Measurements from ENCODE around the gene SPTBN4. TPM values are rescaled to one million over a fixed set of nuclear protein-coding genes. Genes with fewer than 3 reads are reported as not detected.

The SPTBN4 gene
- total and polyA plus RNA-seq, 2 of the 4 experiments (the other 2 are of a cell fraction) = 0.72 to 0.91 TPM

- H2BK15ac ChIP-seq (ENCODE audit: low read depth, low read length) = no peak overlapping the region
- peaks cover 2% of the 10 kb centered on the region; the same call in 1 of the 2 replicates for H3K27me3 ChIP-seq (ENCODE audit: control insufficient read depth, insufficient read depth, low read length)
- H2AFZ ChIP-seq (replicated peaks; ENCODE audit: low read length, poor library complexity) = no peak overlapping the region
- POLR2A ChIA-PET (ENCODE audit: unreplicated experiment) = interaction anchor here (0.7 kb wide), 1 partner anchor 21 kb away, joined by 8 read pairs; no protein-coding TSS in a partner anchor
- H3K27ac ChIP-seq (ENCODE audit: insufficient read depth, low read length) = no peak overlapping the region
- in situ Hi-C loops (cut with MboI; ENCODE audit: low sequenced_read_pairs) = no loop called here
- no peak overlapping the region for H3K18ac ChIP-seq (ENCODE audit: low read depth, low read length)
- CTCF ChIA-PET = no interaction called here
- no peak for DNase-seq
- H3K4me1 ChIP-seq (ENCODE audit: control insufficient read depth, insufficient read depth, low read length) = no peaks in the 10 kb centered on the region
- H4K5ac ChIP-seq (ENCODE audit: low read depth, low read length) = no peak overlapping the region
- no peak overlapping the region for H3K4me3 ChIP-seq (ENCODE audit: insufficient read depth, low read depth, low read length)
- no peak for TF ChIP-seq NFE2L2 (IDR thresholded peaks at IDR 0.05; ENCODE audit: low read depth, low read length)
- TF ChIP-seq CHD1 (IDR thresholded peaks at IDR 0.05; ENCODE audit: low read depth, low read length) = no peak
- TF ChIP-seq CTCF (conservative IDR thresholded peaks at IDR 0.05; ENCODE audit: low read depth, low read length) = no peak
- TF ChIP-seq, protein P1, sequence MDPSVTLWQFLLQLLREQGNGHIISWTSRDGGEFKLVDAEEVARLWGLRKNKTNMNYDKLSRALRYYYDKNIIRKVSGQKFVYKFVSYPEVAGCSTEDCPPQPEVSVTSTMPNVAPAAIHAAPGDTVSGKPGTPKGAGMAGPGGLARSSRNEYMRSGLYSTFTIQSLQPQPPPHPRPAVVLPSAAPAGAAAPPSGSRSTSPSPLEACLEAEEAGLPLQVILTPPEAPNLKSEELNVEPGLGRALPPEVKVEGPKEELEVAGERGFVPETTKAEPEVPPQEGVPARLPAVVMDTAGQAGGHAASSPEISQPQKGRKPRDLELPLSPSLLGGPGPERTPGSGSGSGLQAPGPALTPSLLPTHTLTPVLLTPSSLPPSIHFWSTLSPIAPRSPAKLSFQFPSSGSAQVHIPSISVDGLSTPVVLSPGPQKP (IDR thresholded peaks at IDR 0.05; ENCODE audit: borderline replicate concordance, low read depth, low read length) = no peak
- TF ChIP-seq MAFK (IDR thresholded peaks at IDR 0.05; ENCODE audit: low read depth, low read length) = no peak
- TF ChIP-seq RFX5 (IDR thresholded peaks at IDR 0.05; ENCODE audit: low read depth, low read length) = no peak
- TF ChIP-seq POLR2A (IDR thresholded peaks at IDR 0.05; ENCODE audit: low read depth, low read length) = no peak
- TF ChIP-seq CEBPB (IDR thresholded peaks at IDR 0.05; ENCODE audit: low read depth, low read length) = no peak
- TF ChIP-seq, protein P2, sequence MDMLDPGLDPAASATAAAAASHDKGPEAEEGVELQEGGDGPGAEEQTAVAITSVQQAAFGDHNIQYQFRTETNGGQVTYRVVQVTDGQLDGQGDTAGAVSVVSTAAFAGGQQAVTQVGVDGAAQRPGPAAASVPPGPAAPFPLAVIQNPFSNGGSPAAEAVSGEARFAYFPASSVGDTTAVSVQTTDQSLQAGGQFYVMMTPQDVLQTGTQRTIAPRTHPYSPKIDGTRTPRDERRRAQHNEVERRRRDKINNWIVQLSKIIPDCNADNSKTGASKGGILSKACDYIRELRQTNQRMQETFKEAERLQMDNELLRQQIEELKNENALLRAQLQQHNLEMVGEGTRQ (IDR thresholded peaks at IDR 0.05; ENCODE audit: low read depth, low read length) = no peak
- no peak for TF ChIP-seq FOS (IDR thresholded peaks at IDR 0.05; ENCODE audit: low read depth, low read length)
- no peak for TF ChIP-seq RAD21 (IDR thresholded peaks at IDR 0.05; ENCODE audit: low read length)
- TF ChIP-seq MAZ (IDR thresholded peaks at IDR 0.05; ENCODE audit: borderline replicate concordance, low read depth, low read length) = no peak
- no peak for TF ChIP-seq RCOR1 (IDR thresholded peaks at IDR 0.05; ENCODE audit: insufficient replicate concordance, low read length)
- no peak for TF ChIP-seq SMC3 (IDR thresholded peaks at IDR 0.05; ENCODE audit: low read depth, low read length)
- no peak for TF ChIP-seq BHLHE40 (IDR thresholded peaks at IDR 0.05; ENCODE audit: low read depth, low read length)
- intact Hi-C loops (cut with micrococcal nuclease) = no loop called here
- no TSS peak for BruUV-seq (replicated peaks)
- no CpG with 5 or more reads among the region's 13 CpGs for WGBS, 2 experiments (ENCODE audit: extremely low coverage in 2 of 2, insufficient read length in 1 of 2)
- H2AK9ac ChIP-seq (replicated peaks; ENCODE audit: low read depth, low read length, poor library complexity) = no peak overlapping the region
- H4K20me1 ChIP-seq (ENCODE audit: insufficient read depth, low read length) = no peaks in the 10 kb centered on the region
- no peak for ATAC-seq (ENCODE audit: low read depth)
- H2BK20ac ChIP-seq (ENCODE audit: low read depth, low read length) = no peak overlapping the region
- H4K8ac ChIP-seq (ENCODE audit: low read depth in 2 of 2, low read length in 2 of 2) = no peak overlapping the region
- no peaks in the 10 kb centered on the region for H3K9me3 ChIP-seq (ENCODE audit: control insufficient read depth, insufficient read depth, low read length)
- no peak overlapping the region for H2BK120ac ChIP-seq (ENCODE audit: low read depth, low read length)
- H3K14ac ChIP-seq (replicated peaks; ENCODE audit: low read depth, low read length) = no peak overlapping the region
- no peaks in the 10 kb centered on the region for H3K36me3 ChIP-seq (ENCODE audit: control insufficient read depth, insufficient read depth, low read length)
- H3K9ac ChIP-seq (ENCODE audit: low read depth, low read length) = no peak overlapping the region
- H3K23ac ChIP-seq (ENCODE audit: low read depth, low read length) = no peak overlapping the region
- H2AK5ac ChIP-seq (ENCODE audit: low read depth, low read length) = no peak overlapping the region
- H3K9me1 ChIP-seq (ENCODE audit: insufficient read depth, low read length) = no peaks in the 10 kb centered on the region
- H3K56ac ChIP-seq (ENCODE audit: extremely low read depth, insufficient read depth, low read length) = no peak overlapping the region
- H4K91ac ChIP-seq (ENCODE audit: insufficient read depth, low read depth, low read length) = no peak overlapping the region
- H2BK5ac ChIP-seq (ENCODE audit: low read depth, low read length, poor library complexity, severe bottlenecking) = no peak overlapping the region
- no peak overlapping the region for H3K4ac ChIP-seq (ENCODE audit: low read depth, low read length)
- dilution Hi-C loops (cut with HindIII; ENCODE audit: low sequenced_read_pairs, unreplicated experiment) = no loop called here
- no peaks in the 10 kb centered on the region for H3K79me1 ChIP-seq (ENCODE audit: low read depth in 1 of 2, low read length in 2 of 2)
- H3K4me2 ChIP-seq (ENCODE audit: low read depth, low read length) = no peak overlapping the region
Observed at GRCh38 chr19:40472516-40472915, 5.7 kb downstream of the SPTBN4 start.
